ENCODE data around the gene FJX1. TPM values are rescaled to one million over a fixed set of nuclear protein-coding genes. Genes with fewer than 3 reads are reported as not detected.

FJX1 gene
- total RNA-seq, 6 donors from 2014 or later = 2.5 to 9.2 (median 6.1) TPM

- ATAC-seq (ENCODE audit: low FRiP score in 2 of 2) (no peak), DNase-seq (no peak)
- H3K27ac ChIP-seq = no peak overlapping the region
- H3K4me3 ChIP-seq = no peak overlapping the region
- H3K36me3 ChIP-seq = no peaks in the 10 kb centered on the region
- H3K27me3 ChIP-seq = no peaks in the 10 kb centered on the region
- TF ChIP-seq EP300 (IDR thresholded peaks at IDR 0.05) (no peak), POLR2A (IDR thresholded peaks at IDR 0.05) (no peak), CTCF (IDR thresholded peaks at IDR 0.05) (no peak), POLR2AphosphoS5 (IDR thresholded peaks at IDR 0.05) (no peak)
- WGBS, 2 donors = 77 to 84% methylated on average over 3 of the region's 3 CpGs
- H3K9me3 ChIP-seq = no peaks in the 10 kb centered on the region
- no peaks in the 10 kb centered on the region for H3K4me1 ChIP-seq
Measured at GRCh38 chr11:35586222-35586621, 32.0 kb upstream of the FJX1 start.

DNA sequence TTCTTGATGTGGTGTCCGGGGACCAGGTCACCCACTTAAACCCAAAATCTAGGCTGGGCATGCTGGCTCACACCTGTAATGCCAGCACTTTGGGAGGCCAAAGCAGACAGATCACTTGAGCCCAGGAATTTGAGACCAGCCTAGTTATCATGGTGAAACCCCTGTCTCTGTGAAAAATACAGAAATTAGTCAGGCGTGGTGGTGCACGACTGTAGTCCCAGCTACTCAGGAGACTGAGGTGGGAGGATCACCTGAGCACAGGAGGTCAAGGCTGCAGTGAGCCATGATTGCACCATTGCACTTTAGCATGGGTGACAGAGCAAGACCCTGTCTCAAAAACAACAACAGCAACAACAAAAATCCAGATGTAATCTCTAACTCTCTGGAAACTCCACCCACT, 30.3 kb upstream of the FJX1 start:
- TF ChIP-seq EP300 (IDR thresholded peaks at IDR 0.05) (no peak), CTCF (IDR thresholded peaks at IDR 0.05) (no peak), POLR2A (IDR thresholded peaks at IDR 0.05) (no peak), POLR2AphosphoS5 (IDR thresholded peaks at IDR 0.05) (no peak)
- Histone ChIP-seq H3K4me1 (peaks cover 0 to under 1% (median 0%) of the 10 kb centered on the region in 4 donors), H3K27ac (no peak overlapping the region), H3K27me3 (no peaks in the 10 kb centered on the region), H3K36me3 (no peaks in the 10 kb centered on the region), H3K4me3 (no peak overlapping the region), H3K9me3 (no peaks in the 10 kb centered on the region)
- no peak for DNase-seq
- no peak for ATAC-seq (ENCODE audit: low FRiP score in 2 of 2)
- 89 to 93% methylated on average over 3 of the region's 3 CpGs for WGBS, 2 donors

DNA sequence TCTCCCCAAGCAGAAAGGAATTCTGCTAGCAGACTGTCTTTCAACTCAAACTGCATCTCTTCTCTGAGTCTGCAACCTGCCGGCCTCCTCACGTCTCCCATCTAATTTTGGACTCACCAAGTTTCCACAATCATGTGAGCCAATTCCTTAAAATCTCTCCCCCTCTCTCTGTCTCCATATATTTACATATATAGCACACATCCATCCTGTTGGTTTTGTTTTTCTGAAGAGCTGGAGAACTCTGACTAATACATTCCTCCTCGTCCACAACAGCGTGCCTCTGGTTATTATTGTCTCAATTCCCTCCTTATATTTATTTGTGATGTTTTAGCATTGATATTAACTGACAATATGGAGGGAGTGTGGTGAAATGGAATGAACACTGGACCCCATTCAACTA, 29.6 kb upstream of the FJX1 start:
- H3K4me1 ChIP-seq = peaks cover 0 to 6% (median 0%) of the 10 kb centered on the region in 4 donors
- WGBS, 2 donors = 80 to 82% methylated on average over 4 of the region's 4 CpGs
- no peaks in the 10 kb centered on the region for H3K36me3 ChIP-seq
- no peak for DNase-seq
- no peak for ATAC-seq (ENCODE audit: low FRiP score in 2 of 2)
- H3K9me3 ChIP-seq = no peaks in the 10 kb centered on the region
- no peak overlapping the region for H3K27ac ChIP-seq
- no peaks in the 10 kb centered on the region for H3K27me3 ChIP-seq
- no peak for TF ChIP-seq POLR2AphosphoS5 (IDR thresholded peaks at IDR 0.05)
- no peak for TF ChIP-seq POLR2A (IDR thresholded peaks at IDR 0.05)
- no peak for TF ChIP-seq CTCF (IDR thresholded peaks at IDR 0.05)
- no peak for TF ChIP-seq EP300 (IDR thresholded peaks at IDR 0.05)
- H3K4me3 ChIP-seq = no peak overlapping the region

GRCh38 chr11:35589281-35589680, 29.0 kb upstream of the FJX1 start:
- no peak for TF ChIP-seq POLR2A (IDR thresholded peaks at IDR 0.05)
- no peak for TF ChIP-seq CTCF (IDR thresholded peaks at IDR 0.05)
- TF ChIP-seq EP300 (IDR thresholded peaks at IDR 0.05) = no peak
- TF ChIP-seq POLR2AphosphoS5 (IDR thresholded peaks at IDR 0.05) = no peak
- ATAC-seq (ENCODE audit: low FRiP score in 2 of 2) (no peak), DNase-seq (no peak)
- H3K4me3 ChIP-seq = no peak overlapping the region
- no peaks in the 10 kb centered on the region for H3K9me3 ChIP-seq
- no peaks in the 10 kb centered on the region for H3K27me3 ChIP-seq
- 65 to 84% methylated on average over 4 of the region's 4 CpGs for WGBS, 2 donors
- H3K36me3 ChIP-seq = no peaks in the 10 kb centered on the region
- H3K4me1 ChIP-seq = peaks cover 0 to 6% (median 0%) of the 10 kb centered on the region in 4 donors
- no peak overlapping the region for H3K27ac ChIP-seq

- ATAC-seq (ENCODE audit: low FRiP score in 2 of 2) (no peak), DNase-seq (no peak)
- no peak for TF ChIP-seq CTCF (IDR thresholded peaks at IDR 0.05)
- TF ChIP-seq POLR2A (IDR thresholded peaks at IDR 0.05) = no peak
- no peak for TF ChIP-seq EP300 (IDR thresholded peaks at IDR 0.05)
- TF ChIP-seq POLR2AphosphoS5 (IDR thresholded peaks at IDR 0.05) = no peak
- no peak overlapping the region for H3K27ac ChIP-seq
- H3K9me3 ChIP-seq = no peaks in the 10 kb centered on the region
- H3K27me3 ChIP-seq = no peaks in the 10 kb centered on the region
- no peak overlapping the region for H3K4me3 ChIP-seq
- H3K36me3 ChIP-seq = no peaks in the 10 kb centered on the region
- peaks cover 0 to 6% (median 0%) of the 10 kb centered on the region in 4 donors for H3K4me1 ChIP-seq
Measured at GRCh38 chr11:35590412-35590811, 27.8 kb upstream of the FJX1 start.
